GM15510 (cell line): Measurements from ENCODE around the gene SQOR.

Experiments
- POLR2A ChIP-seq: IDR thresholded peaks from 3 replicates; pipeline ENCODE4 v1.6.1; 2011; ENCODE audit warnings: borderline replicate concordance; ENCODE audit not compliant: insufficient read length; ENCODE audit errors: extremely low read depth

SQOR gene

GRCh38 chr15:45714590-45715488 lies 80.0 kb downstream of the SQOR start:
- no peak for TF ChIP-seq POLR2A

GRCh38 chr15:45715528-45715927 lies 80.7 kb downstream of the SQOR start:
- no peak for TF ChIP-seq POLR2A

DNA sequence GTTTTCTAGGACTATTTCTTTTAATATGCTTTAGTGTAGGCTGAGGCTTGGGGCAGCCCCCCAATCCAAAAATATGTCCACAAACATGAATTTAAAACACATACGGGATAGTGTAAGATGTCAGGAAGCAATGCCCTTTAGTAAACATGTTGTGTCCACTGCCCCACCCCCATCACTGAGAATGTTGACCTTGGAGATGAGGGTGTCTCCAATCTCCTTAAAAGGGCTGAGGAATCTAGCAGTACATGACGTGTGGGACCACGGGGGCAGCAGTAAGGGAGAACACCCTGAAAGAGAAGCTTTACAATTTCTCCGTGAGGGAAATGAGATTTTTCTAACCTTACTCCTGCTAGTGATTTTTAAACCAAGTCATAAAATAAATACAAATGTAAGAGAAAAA lies 84.7 kb downstream of the SQOR start:
- no peak for TF ChIP-seq POLR2A

DNA sequence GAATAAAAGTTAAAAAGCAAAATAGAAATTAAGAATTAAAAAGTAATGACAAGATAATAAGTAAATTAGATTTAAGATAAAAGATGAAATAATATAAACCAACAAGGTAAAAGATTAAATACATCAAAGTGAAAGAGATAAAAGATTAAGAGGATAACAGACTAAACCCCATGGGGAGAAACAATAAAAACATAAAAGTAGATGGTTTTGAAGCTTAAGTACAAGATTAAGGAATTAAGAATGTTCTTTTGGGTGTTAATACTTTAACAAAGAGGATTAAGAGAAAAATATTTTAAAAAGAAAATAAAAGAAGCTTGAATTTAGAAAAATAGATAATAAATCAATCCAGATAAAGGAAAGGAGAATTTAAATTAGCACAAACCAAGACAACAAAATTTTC lies 85.4 kb downstream of the SQOR start:
- no peak for TF ChIP-seq POLR2A

DNA sequence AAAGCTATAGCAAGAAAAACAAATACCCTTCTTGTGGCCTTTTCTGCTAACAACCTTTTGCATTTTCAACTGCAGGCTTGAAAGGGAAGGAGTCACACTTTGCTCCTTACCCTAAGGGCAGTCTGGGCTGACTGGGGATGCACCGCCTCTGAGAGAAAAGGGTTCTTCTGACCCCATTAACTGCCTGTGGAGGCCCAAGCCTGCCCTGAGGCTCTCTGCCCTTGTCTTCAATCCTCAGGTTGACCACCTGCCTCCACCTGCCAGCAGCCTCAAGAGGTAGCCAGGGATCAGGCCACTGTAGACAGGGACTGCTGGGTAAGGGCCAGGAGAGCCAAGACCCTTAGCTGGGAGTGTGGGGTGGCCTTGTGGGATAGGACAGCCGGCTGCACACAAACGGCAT lies 93.8 kb downstream of the SQOR start:
- no peak for TF ChIP-seq POLR2A

GRCh38 chr15:45729141-45729540 lies 94.3 kb downstream of the SQOR start:
- no peak for TF ChIP-seq POLR2A

DNA sequence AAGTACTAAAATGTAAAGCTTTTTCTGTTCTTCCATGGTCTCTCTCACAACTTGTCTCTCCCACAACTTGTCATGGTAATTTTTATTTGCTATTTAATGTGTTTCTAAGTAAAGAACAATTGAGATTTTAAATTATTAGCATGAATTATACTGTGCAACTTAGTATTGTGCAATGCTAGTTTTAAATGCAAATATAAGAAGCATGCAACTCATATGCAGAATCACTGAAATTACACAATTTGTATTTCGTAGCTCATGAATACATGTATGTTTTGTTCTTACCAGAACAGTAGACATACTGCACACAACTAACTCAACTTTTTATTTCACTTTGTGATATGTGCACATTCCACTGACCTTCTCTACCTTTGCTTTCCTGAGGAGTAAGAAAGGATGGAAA lies 96.5 kb downstream of the SQOR start:
- TF ChIP-seq POLR2A: no peak

DNA sequence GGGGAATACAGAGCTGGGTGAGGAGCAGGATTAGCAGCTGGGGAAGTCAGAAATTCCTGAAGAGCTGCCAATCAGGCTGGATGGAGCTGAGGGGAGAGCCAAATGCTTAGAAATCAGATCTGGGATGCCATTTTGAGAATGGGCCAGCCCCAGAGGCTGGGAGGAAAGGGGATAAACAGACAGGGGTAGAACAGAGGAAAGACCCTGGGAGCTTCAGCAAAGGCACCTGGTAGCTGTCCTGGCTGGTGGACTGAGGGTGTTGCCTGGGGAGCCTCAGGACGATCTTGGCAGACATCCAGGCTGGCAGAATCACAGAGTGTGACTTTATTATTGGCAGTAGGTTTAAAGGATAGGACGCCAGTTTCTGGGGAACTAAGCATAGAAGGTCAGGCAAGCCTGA lies 97.8 kb downstream of the SQOR start:
- TF ChIP-seq POLR2A: no peak

GRCh38 chr15:45734260-45734711 lies 99.5 kb downstream of the SQOR start:
- no peak for TF ChIP-seq POLR2A
